Measurements from ENCODE around the gene ZNF106. TPM values are rescaled to one million over a fixed set of nuclear protein-coding genes. Genes with fewer than 3 reads are reported as not detected.

The ZNF106 gene
- total RNA-seq, 1 donor from 2014 or later: 61.3 TPM

GRCh38 chr15:42363487-42363886 lies 127.5 kb downstream of the ZNF106 start:
- DNase-seq (ENCODE audit: low read depth, low spot score): no peak

More at GRCh38 chr15:42363487-42363886, 127.5 kb downstream of the ZNF106 start:
- no peaks in the 10 kb centered on the region for H3K4me1 Mint-ChIP-seq
- H3K9me3 Mint-ChIP-seq: no peaks in the 10 kb centered on the region
- H3K4me3 Mint-ChIP-seq: no peak overlapping the region
- peaks cover 4% of the 10 kb centered on the region for H3K27me3 Mint-ChIP-seq (ENCODE audit: low read depth)
- H3K36me3 Mint-ChIP-seq (ENCODE audit: low read depth): no peaks in the 10 kb centered on the region
- TF ChIP-seq, protein P1, sequence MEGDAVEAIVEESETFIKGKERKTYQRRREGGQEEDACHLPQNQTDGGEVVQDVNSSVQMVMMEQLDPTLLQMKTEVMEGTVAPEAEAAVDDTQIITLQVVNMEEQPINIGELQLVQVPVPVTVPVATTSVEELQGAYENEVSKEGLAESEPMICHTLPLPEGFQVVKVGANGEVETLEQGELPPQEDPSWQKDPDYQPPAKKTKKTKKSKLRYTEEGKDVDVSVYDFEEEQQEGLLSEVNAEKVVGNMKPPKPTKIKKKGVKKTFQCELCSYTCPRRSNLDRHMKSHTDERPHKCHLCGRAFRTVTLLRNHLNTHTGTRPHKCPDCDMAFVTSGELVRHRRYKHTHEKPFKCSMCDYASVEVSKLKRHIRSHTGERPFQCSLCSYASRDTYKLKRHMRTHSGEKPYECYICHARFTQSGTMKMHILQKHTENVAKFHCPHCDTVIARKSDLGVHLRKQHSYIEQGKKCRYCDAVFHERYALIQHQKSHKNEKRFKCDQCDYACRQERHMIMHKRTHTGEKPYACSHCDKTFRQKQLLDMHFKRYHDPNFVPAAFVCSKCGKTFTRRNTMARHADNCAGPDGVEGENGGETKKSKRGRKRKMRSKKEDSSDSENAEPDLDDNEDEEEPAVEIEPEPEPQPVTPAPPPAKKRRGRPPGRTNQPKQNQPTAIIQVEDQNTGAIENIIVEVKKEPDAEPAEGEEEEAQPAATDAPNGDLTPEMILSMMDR (conservative IDR thresholded peaks at IDR 0.05): no peak
- H3K27ac Mint-ChIP-seq (ENCODE audit: unreplicated experiment): no peak overlapping the region

Other genes with a start within 250 kb of the ZNF106 start
- gene GANC, start 217.9 kb downstream of the ZNF106 start, total RNA-seq: 15.2 and 17.1 TPM in 2 replicates
- gene TMEM87A, start 217.7 kb downstream of the ZNF106 start, total RNA-seq: 33.0 and 34.8 TPM in 2 replicates
- gene CAPN3, start 131.6 kb downstream of the ZNF106 start, total RNA-seq: 2.2 and 2.7 TPM in 2 replicates
- 54.8 and 59.2 TPM in 2 replicates for gene SNAP23, start 4.5 kb upstream of the ZNF106 start, total RNA-seq
- 42.9 and 43.8 TPM in 2 replicates for gene LRRC57, start 57.7 kb upstream of the ZNF106 start, total RNA-seq
- 34.7 and 36.5 TPM in 2 replicates for gene HAUS2, start 57.7 kb upstream of the ZNF106 start, total RNA-seq
- gene STARD9, start 84.5 kb upstream of the ZNF106 start, total RNA-seq: 16.4 and 16.5 TPM in 2 replicates
- 32.7 and 41.0 TPM in 2 replicates for gene CDAN1, start 246.0 kb upstream of the ZNF106 start, total RNA-seq